SK-N-SH (cell line): ENCODE results near the gene UCKL1. TPM values are rescaled to one million over a fixed set of nuclear protein-coding genes. Genes with fewer than 3 reads are reported as not detected.
A peak's percentile ranks its signal among the peaks of the same experiment; 100 is the strongest.

Experiments
- CTCF ChIA-PET: fragments of 300-600, 350-600 bp; formaldehyde crosslinking; extraction: SDS; loops from one replicate; lab custom pipeline; 2021; lab: Yijun Ruan, JAX
- POLR2A ChIA-PET: fragments of 350-600 bp; sonication (Branson Sonifier 250); formaldehyde crosslinking; extraction: SDS; loops from one replicate; lab custom pipeline; 2020; ENCODE audit warnings: antibody characterized with exemption, inconsistent platforms; lab: Yijun Ruan, JAX
- DNase-seq: peaks from one replicate; pipeline ENCODE4 v3.0.0; 2012
- H2AFZ ChIP-seq: fragments of 200-600 bp; sonication (generic); 2 replicates; pipeline ENCODE4 v1.8.1; 2016; ENCODE audit warnings: antibody characterized with exemption, mild to moderate bottlenecking, low read depth
- H3F3A ChIP-seq: fragments of 200-600 bp; sonication (generic); replicated peaks from 2 replicates; pipeline ENCODE3; 2016; ENCODE audit warnings: antibody characterized with exemption, mild to moderate bottlenecking; ENCODE audit not compliant: insufficient read depth
- H3K27ac ChIP-seq, 2 experiments: fragments of 200-500 bp in 1 of 2; fragments of 200-600 bp in 1 of 2; sonication (Bioruptor generic) in 1 of 2; sonication (generic), shearing (Covaris generic) in 1 of 2; 2 replicates each; pipeline versions ENCODE4 v1.5.1 to v1.6.1; 2014 to 2016; ENCODE audit warnings: low read depth in 2 of 2, inconsistent platforms in 1 of 2, low read length in 1 of 2, mild to moderate bottlenecking in 1 of 2, mixed read lengths in 1 of 2
- H3K27me3 ChIP-seq: fragments of 200-600 bp; sonication (generic), shearing (Covaris generic); 2 replicates; pipeline ENCODE4 v1.6.1; 2016; ENCODE audit warnings: mixed run types; ENCODE audit not compliant: insufficient read depth
- H3K36me3 ChIP-seq, 2 experiments: fragments of 200-500 bp in 1 of 2; fragments of 200-600 bp in 1 of 2; sonication (Bioruptor generic) in 1 of 2; sonication (generic) in 1 of 2; replicated peaks in 1 of 2; 2 replicates each; pipeline versions ENCODE3 to v1.5.1; 2014 to 2016; ENCODE audit warnings: low read length in 1 of 2, mild to moderate bottlenecking in 1 of 2; ENCODE audit not compliant: insufficient read depth in 2 of 2, control insufficient read depth in 1 of 2
- H3K4me1 ChIP-seq, 2 experiments: fragments of 200-500 bp in 1 of 2; fragments of 200-600 bp in 1 of 2; sonication (Bioruptor generic) in 1 of 2; sonication (generic), shearing (Covaris generic) in 1 of 2; 2 replicates each; pipeline versions ENCODE4 v1.5.1 to v1.6.1; 2014 to 2016; ENCODE audit warnings: low read depth in 1 of 2, low read length in 1 of 2, mixed run types in 1 of 2; ENCODE audit not compliant: insufficient read depth in 2 of 2, control insufficient read depth in 1 of 2
- H3K4me2 ChIP-seq: fragments of 200-600 bp; sonication (generic), shearing (Covaris generic); 2 replicates; pipeline ENCODE4 v1.6.1; 2017; ENCODE audit warnings: mixed run types
- H3K4me3 ChIP-seq, 2 experiments: fragments of 200-500 bp in 1 of 2; fragments of 200-600 bp in 1 of 2; sonication (Bioruptor generic) in 1 of 2; sonication (generic), shearing (Covaris generic) in 1 of 2; 2 replicates each; pipeline versions ENCODE4 v1.5.1 to v1.8.1; 2014 to 2016; ENCODE audit warnings: low read depth in 2 of 2, inconsistent platforms in 1 of 2, low read length in 1 of 2, mild to moderate bottlenecking in 1 of 2, mixed read lengths in 1 of 2, moderate library complexity in 1 of 2
- H3K79me2 ChIP-seq: fragments of 200-600 bp; sonication (generic); 2 replicates; pipeline ENCODE4 v1.8.1; 2017; ENCODE audit warnings: mild to moderate bottlenecking; ENCODE audit not compliant: insufficient read depth
- H3K9ac ChIP-seq: fragments of 200-600 bp; sonication (generic); 2 replicates; pipeline ENCODE4 v1.6.1; 2017; ENCODE audit warnings: mixed run types
- H3K9me2 ChIP-seq: fragments of 200-600 bp; sonication (generic); 2 replicates; pipeline ENCODE4 v1.6.1; 2017; ENCODE audit warnings: mixed run types
- H3K9me3 ChIP-seq: fragments of 200-600 bp; sonication (generic); 2 replicates; pipeline ENCODE4 v1.6.1; 2017; ENCODE audit warnings: mixed run types, mild to moderate bottlenecking, moderate library complexity
- H4K20me1 ChIP-seq: fragments of 200-600 bp; sonication (generic); 2 replicates; pipeline ENCODE4 v1.6.1; 2017; ENCODE audit warnings: mild to moderate bottlenecking, mixed run types; ENCODE audit not compliant: insufficient read depth
- EZH2phosphoT487 ChIP-seq: fragments of 200-600 bp; sonication (generic); IDR thresholded peaks from 2 replicates; pipeline ENCODE4 v1.6.1; 2017; ENCODE audit warnings: low read depth, mixed run types, mild to moderate bottlenecking, antibody characterized with exemption, moderate library complexity, borderline replicate concordance
- IRF3 ChIP-seq: fragments of 150-350 bp; IDR thresholded peaks from 2 replicates; pipeline ENCODE4 v1.6.1; 2016; ENCODE audit warnings: mild to moderate bottlenecking, low read depth, low read length
- JUND ChIP-seq: IDR thresholded peaks from 2 replicates; pipeline ENCODE4 v1.4.0; 2012
- MXI1 ChIP-seq: IDR thresholded peaks from 2 replicates; pipeline ENCODE4 v1.6.1; 2012; ENCODE audit warnings: mild to moderate bottlenecking, low read depth, low read length, improper control_type of control experiment
- NRF1 ChIP-seq: IDR thresholded peaks from 2 replicates; pipeline ENCODE4 v1.6.1; 2012; ENCODE audit warnings: low read depth, mild to moderate bottlenecking, low read length
- RAD21 ChIP-seq: IDR thresholded peaks from 2 replicates; pipeline ENCODE4 v1.6.1; 2012; ENCODE audit warnings: mild to moderate bottlenecking, low read length
- TAF1 ChIP-seq: IDR thresholded peaks from 2 replicates; pipeline ENCODE4 v1.6.1; 2012; ENCODE audit warnings: low read depth, mild to moderate bottlenecking, low read length, moderate library complexity, borderline replicate concordance
- USF1 ChIP-seq: IDR thresholded peaks from 2 replicates; pipeline ENCODE4 v1.4.0; 2012; ENCODE audit warnings: low read depth, borderline replicate concordance
- WGBS: methylation state at CpG from one replicate; pipeline ENCODE4 v1.1.6; 2017; ENCODE audit warnings: low lambda C conversion rate; 5-methylcytosine and 5-hydroxymethylcytosine counted together
- polyA plus RNA-seq, 3 experiments: library from polyadenylated mRNA; depleted of rRNA; stranded (reverse); fragments of >200 nt; gene quantifications; 2 replicates each; pipeline ENCODE4 v1.2.3, GENCODE V29; 2012
- TF ChIP-seq, protein P1 (sequence below): fragments of 150-350 bp; IDR thresholded peaks from 2 replicates; pipeline ENCODE4 v1.6.1; 2017; ENCODE audit warnings: antibody characterized with exemption, low read length, low read depth, borderline replicate concordance
- TF ChIP-seq, protein P2 (sequence below): IDR thresholded peaks from 2 replicates; pipeline ENCODE4 v1.6.1; 2012; ENCODE audit warnings: mild to moderate bottlenecking, low read depth, low read length, moderate library complexity

The UCKL1 gene
- polyA plus RNA-seq, 1 of the 3 experiments (the other 2 are of a cell fraction) = 71.6 TPM

- Histone ChIP-seq H3K9me2 (no peaks in the 10 kb centered on the region), H3K4me2 (peak within 1 kb of the TSS; percentile 83), H3F3A (peaks cover 25% of the 10 kb centered on the region), H3K9ac (peak within 1 kb of the TSS; percentile 69), H4K20me1 (peaks cover 51% of the 10 kb centered on the region), H3K36me3 (peaks cover 4 to 20% of the 10 kb centered on the region in 2 experiments), H3K79me2 (peaks cover 42% of the 10 kb centered on the region), H3K9me3 (no peaks in the 10 kb centered on the region), H3K4me3 (peak within 1 kb of the TSS; percentile 54 to 71), H3K27me3 (no peaks in the 10 kb centered on the region), H3K4me1 (peaks cover 7 to 15% of the 10 kb centered on the region in 2 experiments; a peak in 3 of 4 replicates), H3K27ac (peak within 1 kb of the TSS in 1 of 2 experiments; percentile 28; a peak in 2 of 4 replicates), H2AFZ (peak within 1 kb of the TSS; percentile 81)
- DNase-seq = peak; percentile 100
- ChIA-PET POLR2A (interaction anchor here (0.7 to 1.4 kb wide), 2 partner anchors 10 to 29 kb away, joined by 3 to 6 read pairs; partner anchors contain the start of gene TPD52L2), CTCF (interaction anchor here (0.8 to 2.0 kb wide), 3 partner anchors 14 to 175 kb away, joined by 3 to 6 read pairs (median 3); no protein-coding TSS in a partner anchor)
- TF ChIP-seq USF1 (no peak), NRF1 (peak; percentile 94), IRF3 (no peak), EZH2phosphoT487 (no peak), RAD21 (no peak), TAF1 (0 out of 2 replicates have a peak, but pooled peaks have one; percentile 23), MXI1 (0 out of 2 replicates have a peak, but pooled peaks have one; percentile 28), JUND (no peak)
- TF ChIP-seq, protein P1, sequence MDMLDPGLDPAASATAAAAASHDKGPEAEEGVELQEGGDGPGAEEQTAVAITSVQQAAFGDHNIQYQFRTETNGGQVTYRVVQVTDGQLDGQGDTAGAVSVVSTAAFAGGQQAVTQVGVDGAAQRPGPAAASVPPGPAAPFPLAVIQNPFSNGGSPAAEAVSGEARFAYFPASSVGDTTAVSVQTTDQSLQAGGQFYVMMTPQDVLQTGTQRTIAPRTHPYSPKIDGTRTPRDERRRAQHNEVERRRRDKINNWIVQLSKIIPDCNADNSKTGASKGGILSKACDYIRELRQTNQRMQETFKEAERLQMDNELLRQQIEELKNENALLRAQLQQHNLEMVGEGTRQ = no peak
- TF ChIP-seq, protein P2, sequence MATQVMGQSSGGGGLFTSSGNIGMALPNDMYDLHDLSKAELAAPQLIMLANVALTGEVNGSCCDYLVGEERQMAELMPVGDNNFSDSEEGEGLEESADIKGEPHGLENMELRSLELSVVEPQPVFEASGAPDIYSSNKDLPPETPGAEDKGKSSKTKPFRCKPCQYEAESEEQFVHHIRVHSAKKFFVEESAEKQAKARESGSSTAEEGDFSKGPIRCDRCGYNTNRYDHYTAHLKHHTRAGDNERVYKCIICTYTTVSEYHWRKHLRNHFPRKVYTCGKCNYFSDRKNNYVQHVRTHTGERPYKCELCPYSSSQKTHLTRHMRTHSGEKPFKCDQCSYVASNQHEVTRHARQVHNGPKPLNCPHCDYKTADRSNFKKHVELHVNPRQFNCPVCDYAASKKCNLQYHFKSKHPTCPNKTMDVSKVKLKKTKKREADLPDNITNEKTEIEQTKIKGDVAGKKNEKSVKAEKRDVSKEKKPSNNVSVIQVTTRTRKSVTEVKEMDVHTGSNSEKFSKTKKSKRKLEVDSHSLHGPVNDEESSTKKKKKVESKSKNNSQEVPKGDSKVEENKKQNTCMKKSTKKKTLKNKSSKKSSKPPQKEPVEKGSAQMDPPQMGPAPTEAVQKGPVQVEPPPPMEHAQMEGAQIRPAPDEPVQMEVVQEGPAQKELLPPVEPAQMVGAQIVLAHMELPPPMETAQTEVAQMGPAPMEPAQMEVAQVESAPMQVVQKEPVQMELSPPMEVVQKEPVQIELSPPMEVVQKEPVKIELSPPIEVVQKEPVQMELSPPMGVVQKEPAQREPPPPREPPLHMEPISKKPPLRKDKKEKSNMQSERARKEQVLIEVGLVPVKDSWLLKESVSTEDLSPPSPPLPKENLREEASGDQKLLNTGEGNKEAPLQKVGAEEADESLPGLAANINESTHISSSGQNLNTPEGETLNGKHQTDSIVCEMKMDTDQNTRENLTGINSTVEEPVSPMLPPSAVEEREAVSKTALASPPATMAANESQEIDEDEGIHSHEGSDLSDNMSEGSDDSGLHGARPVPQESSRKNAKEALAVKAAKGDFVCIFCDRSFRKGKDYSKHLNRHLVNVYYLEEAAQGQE = no peak
- 18% methylated on average over 35 of the region's 82 CpGs for WGBS
Observed at GRCh38 chr20:63894358-63895201, 61.6 kb downstream of the UCKL1 start, which contains the start of gene DNAJC5. Gene DNAJC5 (plus strand): TSS chr20:63895126. CDS start chr20:63928346, 33,220 bp downstream.
